Tracheal epithelial cell (primary cell): ENCODE results near the gene C9orf57. TPM values are rescaled to one million over a fixed set of nuclear protein-coding genes. Genes with fewer than 3 reads are reported as not detected.

Experiments
- total RNA-seq: library from RNA; depleted of rRNA; stranded (reverse); fragments of >200 nt; gene quantifications from 2 replicates; pipeline ENCODE4 v1.2.1, GENCODE V29; 2014

The C9orf57 gene, protein sequence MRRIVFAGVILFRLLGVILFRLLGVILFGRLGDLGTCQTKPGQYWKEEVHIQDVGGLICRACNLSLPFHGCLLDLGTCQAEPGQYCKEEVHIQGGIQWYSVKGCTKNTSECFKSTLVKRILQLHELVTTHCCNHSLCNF
- total RNA-seq, result not detected in 2 replicates

DNA sequence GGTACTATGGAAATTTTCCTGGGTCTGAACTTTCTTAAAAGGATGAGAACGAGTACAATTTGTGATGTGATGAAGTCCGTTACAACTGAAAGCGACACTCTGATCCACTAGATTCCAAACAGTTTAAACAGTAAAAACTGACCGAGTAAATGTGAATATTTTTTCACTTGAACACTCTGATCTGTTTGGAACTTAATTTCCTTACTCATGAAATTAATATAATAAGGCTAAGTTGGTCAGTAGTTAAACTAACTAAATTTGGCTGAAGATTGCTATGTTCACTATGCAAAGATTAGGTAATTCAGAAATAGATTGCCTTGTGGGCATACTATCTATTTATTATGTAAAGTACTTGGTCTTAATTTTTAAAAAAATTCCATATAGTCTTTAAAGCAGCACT, at the start of gene C9orf57:
C9orf57 (minus strand) TSS at position 101 of the 400 bp plus-strand sequence. CDS start 1,282 bp downstream, outside the sequence.

Other genes with a start within 250 kb of the C9orf57 start
- gene ABHD17B, start 149.4 kb downstream of the C9orf57 start, total RNA-seq, result 18.3 and 29.2 TPM in 2 replicates
- 9.9 and 14.5 TPM in 2 replicates for gene C9orf85, start 149.0 kb downstream of the C9orf57 start, total RNA-seq
- 1.5 and 2.2 TPM in 2 replicates for gene GDA, start 88.8 kb upstream of the C9orf57 start, total RNA-seq